Adrenal gland (tissue), 12 donors: Measurements from ENCODE around the gene AMER3. TPM values are rescaled to one million over a fixed set of nuclear protein-coding genes. Genes with fewer than 3 reads are reported as not detected.

Experiments
- DNase-seq, 7 donors: peaks; one replicate each; pipeline ENCODE4 v3.0.0-alpha.2; 2019 to 2020
- H3K27ac ChIP-seq, 5 donors: fragments of 200-600 bp; sonication (generic) in 4 of 5; 1 replicate in 3 of 5; 2 replicates in 2 of 5; pipeline versions ENCODE4 v1.5.1 to v1.8.0; 2016 to 2020; ENCODE audit warnings: mild to moderate bottlenecking in 1 of 5
- H3K27me3 ChIP-seq: fragments of 200-600 bp; 2 replicates; pipeline ENCODE4 v1.8.0; 2021
- H3K36me3 ChIP-seq, 2 donors: fragments of 200-600 bp; replicated peaks in 1 of 2; 1 replicate in 1 of 2; 2 replicates in 1 of 2; pipeline versions ENCODE4 v1.5.1 to v1.8.0; 2018 to 2022
- H3K4me1 ChIP-seq, 2 donors: fragments of 200-600 bp; replicated peaks in 1 of 2; 1 replicate in 1 of 2; 2 replicates in 1 of 2; pipeline versions ENCODE4 v1.5.1 to v1.8.0; 2018 to 2021
- H3K4me3 ChIP-seq, 4 donors: fragments of 200-600 bp; sonication (generic) in 3 of 4; one replicate each; pipeline ENCODE4 v1.5.1; 2016 to 2018
- H3K9me3 ChIP-seq, 3 donors: fragments of 200-600 bp; sonication (generic) in 1 of 3; replicated peaks in 1 of 3; 1 replicate in 2 of 3; 2 replicates in 1 of 3; pipeline versions ENCODE4 v1.5.1 to v1.8.0; 2016 to 2021
- CTCF ChIP-seq, 6 experiments: fragments of 450-650 bp in 4 of 6; fragments of 200-600 bp in 2 of 6; sonication (generic) in 1 of 6; IDR thresholded peaks; 1 replicate in 5 of 6; 2 replicates in 1 of 6; pipeline versions ENCODE4 v1.5.1 to v1.8.0; 2016 to 2021; ENCODE audit warnings: antibody characterized with exemption in 6 of 6, mild to moderate bottlenecking in 2 of 6, moderate library complexity in 1 of 6
- POLR2A ChIP-seq, 2 donors: fragments of 450-650 bp; IDR thresholded peaks; one replicate each; pipeline ENCODE4 v1.6.1; 2017; ENCODE audit warnings: antibody characterized with exemption in 2 of 2, mild to moderate bottlenecking in 2 of 2, moderate library complexity in 1 of 2
- WGBS, 4 donors: extraction: QIAGEN DNeasy Blood & Tissue Kit in 2 of 4; methylation state at CpG; one replicate each; pipeline versions ENCODE4 v1.1.5 to v1.1.7; 2013 to 2017; 5-methylcytosine and 5-hydroxymethylcytosine counted together
- intact Hi-C, 2 donors: fragments of 100-400 bp; cut with DNase I; formaldehyde crosslinking; loops; one replicate each; pipeline versions ENCODE4 v1.14.1 to v1.15.0; 2022 to 2023
- polyA plus RNA-seq, 3 donors: library from polyadenylated mRNA; stranded (reverse); fragments of 200-250 nt in 2 of 3; fragments of 350-450 nt in 1 of 3; fragmentation: Illumina TruSeq in 1 of 3; extraction: RNeasy Lipid Tissue Mini Kit (QIAGEN cat#74804) in 1 of 3; gene quantifications; one replicate each; pipeline ENCODE4 v1.2.3, GENCODE V29; 2013 to 2014
- total RNA-seq, 9 donors: library from RNA; depleted of rRNA in 4 of 9; stranded (reverse); fragments of >200 nt in 4 of 9; fragments of 120-200 nt in 1 of 9; fragmentation: NEBNext Ultra II Directional in 1 of 9; extraction: Animal tissue kit (Norgen Biotek cat#: 25700) in 1 of 9; gene quantifications; one replicate each; pipeline versions ENCODE4 v1.1.0 to v1.2.4, GENCODE V29; 2013 to 2023
- donor health status: healthy with polysubstance abuse.
- donor health status: Bipolar disorder and iron deficiency.
- donor health status: DM: yes; HTN: yes; CAD: no.
- donor health status: DM: no; HTN: no; CAD: no.
- donor health status: DM: no; HTN: no; CAD: no.
- donor health status: DM: yes; HTN: yes; CAD: no.

AMER3 gene
- total and polyA plus RNA-seq, 12 donors, result 0.08 to 1.2 (median 0.58) TPM; not detected in 4

- Histone ChIP-seq H3K27me3 (peaks cover 17% of the 10 kb centered on the region), H3K9me3 (no peaks in the 10 kb centered on the region), H3K4me1 (no peaks in the 10 kb centered on the region), H3K27ac (no peak overlapping the region), H3K4me3 (no peak overlapping the region), H3K36me3 (no peaks in the 10 kb centered on the region)
- DNase-seq, result peak in 1 of 7 donors; percentile 37
- TF ChIP-seq POLR2A (IDR thresholded peaks at IDR 0.05) (no peak), CTCF (IDR thresholded peaks at IDR 0.05) (no peak)
- WGBS, 4 donors, result 68 to 77% (median 71%) methylated on average over 10 to 14 of the region's 14 CpGs
- intact Hi-C loops, result no loop called here
Measured at GRCh38 chr2:130760754-130761751, 5.7 kb downstream of the AMER3 start.

- H3K4me1 ChIP-seq, result no peaks in the 10 kb centered on the region
- DNase-seq, result peak in 1 of 7 donors; percentile 29
- H3K27ac ChIP-seq, result no peak overlapping the region
- H3K4me3 ChIP-seq, result no peak overlapping the region
- H3K36me3 ChIP-seq, result no peaks in the 10 kb centered on the region
- intact Hi-C loops, result no loop called here
- no peaks in the 10 kb centered on the region for H3K9me3 ChIP-seq
- TF ChIP-seq CTCF (IDR thresholded peaks at IDR 0.05) (no peak), POLR2A (IDR thresholded peaks at IDR 0.05) (no peak)
- peaks cover 6% of the 10 kb centered on the region for H3K27me3 ChIP-seq
- 78 to 96% (median 81%) methylated on average over 9 to 37 of the region's 37 CpGs for WGBS, 4 donors
Measured at GRCh38 chr2:130762031-130762909, 6.9 kb downstream of the AMER3 start.

GRCh38 chr2:130762910-130763385, 7.6 kb downstream of the AMER3 start:
- no peak for TF ChIP-seq POLR2A (IDR thresholded peaks at IDR 0.05)
- no peak for TF ChIP-seq CTCF (IDR thresholded peaks at IDR 0.05)
- H3K4me3 ChIP-seq, result no peak overlapping the region
- intact Hi-C loops, result no loop called here
- peak in 1 of 7 donors; percentile 45 for DNase-seq
- H3K9me3 ChIP-seq, result no peaks in the 10 kb centered on the region
- WGBS, 4 donors, result 80 to 88% (median 83%) methylated on average over 14 to 22 of the region's 22 CpGs
- no peaks in the 10 kb centered on the region for H3K4me1 ChIP-seq
- no peaks in the 10 kb centered on the region for H3K27me3 ChIP-seq
- no peaks in the 10 kb centered on the region for H3K36me3 ChIP-seq
- H3K27ac ChIP-seq, result no peak overlapping the region

- H3K4me3 ChIP-seq, result no peak overlapping the region
- no peaks in the 10 kb centered on the region for H3K4me1 ChIP-seq
- H3K36me3 ChIP-seq, result no peaks in the 10 kb centered on the region
- TF ChIP-seq POLR2A (IDR thresholded peaks at IDR 0.05) (no peak), CTCF (IDR thresholded peaks at IDR 0.05) (no peak)
- H3K27me3 ChIP-seq, result no peaks in the 10 kb centered on the region
- intact Hi-C loops, result no loop called here
- H3K27ac ChIP-seq, result no peak overlapping the region
- H3K9me3 ChIP-seq, result no peaks in the 10 kb centered on the region
- WGBS, 4 donors, result 82 to 100% (median 86%) methylated on average over 1 to 12 of the region's 12 CpGs
- no peak for DNase-seq
Measured at GRCh38 chr2:130763405-130763804, 8.1 kb downstream of the AMER3 start.
